GM10266 (cell line): ENCODE measurements around the gene ASIC5.
"Not testable (repeated sequence)": the region's sequence is repeated elsewhere in the genome, so short reads cannot be mapped to it uniquely, and the experiment has no call there.

ENCODE experiments used
- DNase-seq: peaks from one replicate; pipeline ENCODE4 v3.0.0; 2012; ENCODE audit errors: extremely low spot score
- TF ChIP-seq, protein P1 (sequence below): IDR thresholded peaks from 2 replicates; pipeline ENCODE4 v1.5.1; 2012; ENCODE audit warnings: mild to moderate bottlenecking, low read depth; ENCODE audit not compliant: control insufficient read depth, insufficient read depth; ENCODE audit errors: missing control alignments

The ASIC5 gene

GRCh38 chr4:155906554-155907247, 40.6 kb upstream of the ASIC5 start:
- TF ChIP-seq, protein P1, sequence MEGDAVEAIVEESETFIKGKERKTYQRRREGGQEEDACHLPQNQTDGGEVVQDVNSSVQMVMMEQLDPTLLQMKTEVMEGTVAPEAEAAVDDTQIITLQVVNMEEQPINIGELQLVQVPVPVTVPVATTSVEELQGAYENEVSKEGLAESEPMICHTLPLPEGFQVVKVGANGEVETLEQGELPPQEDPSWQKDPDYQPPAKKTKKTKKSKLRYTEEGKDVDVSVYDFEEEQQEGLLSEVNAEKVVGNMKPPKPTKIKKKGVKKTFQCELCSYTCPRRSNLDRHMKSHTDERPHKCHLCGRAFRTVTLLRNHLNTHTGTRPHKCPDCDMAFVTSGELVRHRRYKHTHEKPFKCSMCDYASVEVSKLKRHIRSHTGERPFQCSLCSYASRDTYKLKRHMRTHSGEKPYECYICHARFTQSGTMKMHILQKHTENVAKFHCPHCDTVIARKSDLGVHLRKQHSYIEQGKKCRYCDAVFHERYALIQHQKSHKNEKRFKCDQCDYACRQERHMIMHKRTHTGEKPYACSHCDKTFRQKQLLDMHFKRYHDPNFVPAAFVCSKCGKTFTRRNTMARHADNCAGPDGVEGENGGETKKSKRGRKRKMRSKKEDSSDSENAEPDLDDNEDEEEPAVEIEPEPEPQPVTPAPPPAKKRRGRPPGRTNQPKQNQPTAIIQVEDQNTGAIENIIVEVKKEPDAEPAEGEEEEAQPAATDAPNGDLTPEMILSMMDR, result no peak
- no peak for DNase-seq

GRCh38 chr4:155904331-155904730, 38.3 kb upstream of the ASIC5 start:
- DNase-seq, result no peak
- TF ChIP-seq, protein P1, result no peak

GRCh38 chr4:155903453-155903852, 37.4 kb upstream of the ASIC5 start, which contains the start of gene TDO2:
TDO2 (plus strand) TSS chr4:155903696; CDS start chr4:155903759, 63 bp downstream.
- TF ChIP-seq, protein P1, result no peak
- no peak for DNase-seq

DNA sequence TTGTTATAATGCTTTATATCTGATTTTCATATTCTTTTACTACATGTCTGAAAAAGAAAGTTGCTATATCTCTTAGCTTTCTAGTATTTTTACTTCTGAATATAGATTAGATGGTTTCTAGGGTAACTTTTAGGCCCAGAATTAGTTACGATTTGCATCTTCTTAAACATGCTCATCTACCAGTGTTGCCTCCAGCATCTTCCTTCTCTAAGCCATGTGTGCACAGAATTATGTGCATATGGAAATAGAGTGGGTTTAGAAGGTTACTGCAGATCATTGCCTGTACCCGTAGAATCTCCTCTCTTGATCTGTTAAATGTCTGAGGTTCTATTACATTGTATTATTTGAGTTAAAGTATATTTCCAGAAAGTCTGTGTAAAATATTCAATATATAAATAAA, 34.9 kb upstream of the ASIC5 start:
- TF ChIP-seq, protein P1, result no peak
- DNase-seq, result no peak

GRCh38 chr4:155900381-155900780, 34.3 kb upstream of the ASIC5 start:
- DNase-seq, result no peak
- TF ChIP-seq, protein P1, result no peak

DNA sequence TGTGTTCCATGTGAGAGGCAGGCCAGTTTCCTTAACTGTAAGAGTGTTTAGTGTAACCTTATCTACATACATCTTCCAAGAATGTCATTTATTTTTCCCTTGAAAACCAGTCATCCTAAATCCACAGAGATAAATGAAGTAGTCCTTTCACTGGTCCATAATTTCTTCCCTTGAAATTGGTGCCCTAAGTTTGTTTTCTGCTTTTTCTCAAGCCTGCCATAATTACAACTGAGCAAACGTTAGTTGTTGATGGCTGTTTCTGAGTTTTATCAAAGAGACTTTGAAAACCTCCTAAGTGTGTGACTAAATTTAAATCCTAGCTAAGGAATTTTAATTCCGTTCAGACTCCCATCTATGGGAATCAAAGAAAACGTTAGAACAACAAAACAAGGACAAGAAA, 33.8 kb upstream of the ASIC5 start:
- no peak for DNase-seq
- TF ChIP-seq, protein P1, result no peak

GRCh38 chr4:155898371-155898770, 32.3 kb upstream of the ASIC5 start:
- DNase-seq, result not testable (repeated sequence)

- no peak for DNase-seq
- TF ChIP-seq, protein P1, result no peak
Measured at GRCh38 chr4:155891058-155891457, 25.0 kb upstream of the ASIC5 start.
